Fibroblast of lung (primary cell): ENCODE data around the gene PPL. TPM values are rescaled to one million over a fixed set of nuclear protein-coding genes. Genes with fewer than 3 reads are reported as not detected.

Source experiments
- DNase-seq, 2 donors: peaks; one replicate each; pipeline versions ENCODE4 v3.0.0 to v3.0.0-alpha.2; 2010; ENCODE audit warnings: low read depth in 2 of 2
- H2AFZ ChIP-seq: 2 replicates; pipeline ENCODE4 v1.5.1; 2012; ENCODE audit warnings: low read length, control low read depth, inconsistent platforms
- H3K27ac ChIP-seq: 2 replicates; pipeline ENCODE4 v1.5.1; 2011; ENCODE audit warnings: low read length, control low read depth; ENCODE audit not compliant: insufficient read depth
- H3K27me3 ChIP-seq: 2 replicates; pipeline ENCODE4 v1.5.1; 2011; ENCODE audit warnings: mild to moderate bottlenecking, low read length; ENCODE audit not compliant: control insufficient read depth, insufficient read depth
- H3K36me3 ChIP-seq: 2 replicates; pipeline ENCODE4 v1.5.1; 2011; ENCODE audit warnings: low read length; ENCODE audit not compliant: control insufficient read depth, insufficient read depth
- H3K4me1 ChIP-seq: 2 replicates; pipeline ENCODE4 v1.5.1; 2011; ENCODE audit warnings: low read length; ENCODE audit not compliant: control insufficient read depth, insufficient read depth; ENCODE audit errors: extremely low read depth
- H3K4me2 ChIP-seq: 2 replicates; pipeline ENCODE4 v1.5.1; 2011; ENCODE audit warnings: low read length, control low read depth; ENCODE audit not compliant: insufficient read depth; ENCODE audit errors: extremely low read depth
- H3K4me3 ChIP-seq, 4 experiments: fragments of 200-600 bp in 1 of 4; sonication (generic) in 1 of 4; replicated peaks in 1 of 4; 2 replicates each; pipeline ENCODE4 v1.5.1; 2011 to 2016; ENCODE audit warnings: low read length in 4 of 4, low read depth in 3 of 4, mild to moderate bottlenecking in 3 of 4, control low read depth in 2 of 4, inconsistent platforms in 1 of 4, mixed read lengths in 1 of 4; ENCODE audit not compliant: insufficient read depth in 1 of 4; ENCODE audit errors: control extremely low read depth in 1 of 4
- H3K79me2 ChIP-seq: 2 replicates; pipeline ENCODE4 v1.5.1; 2012; ENCODE audit warnings: mild to moderate bottlenecking, low read length, inconsistent platforms; ENCODE audit not compliant: control insufficient read depth, insufficient read depth
- H3K9ac ChIP-seq: 2 replicates; pipeline ENCODE4 v1.5.1; 2011; ENCODE audit warnings: mild to moderate bottlenecking, low read length, control low read depth; ENCODE audit not compliant: insufficient read depth
- H3K9me3 ChIP-seq: 2 replicates; pipeline ENCODE4 v1.5.1; 2012; ENCODE audit warnings: low read depth, low read length; ENCODE audit not compliant: control insufficient read depth, insufficient read depth
- H4K20me1 ChIP-seq: 2 replicates; pipeline ENCODE4 v1.5.1; 2011; ENCODE audit warnings: low read length; ENCODE audit not compliant: control insufficient read depth, insufficient read depth; ENCODE audit errors: extremely low read depth
- EZH2 ChIP-seq: IDR thresholded peaks from 2 replicates; pipeline ENCODE4 v1.5.1; 2012; ENCODE audit warnings: low read length, control low read depth, mild to moderate bottlenecking; ENCODE audit errors: missing control alignments
- polyA plus RNA-seq, 2 donors: library from polyadenylated mRNA; depleted of rRNA in 1 of 2; stranded (reverse) in 1 of 2; unstranded in 1 of 2; fragments of >200 nt; gene quantifications; 2 replicates each; pipeline ENCODE4 v1.2.1, GENCODE V29; 2011 to 2012; ENCODE audit warnings: missing spikeins in 1 of 2
- total RNA-seq: library from RNA; depleted of rRNA; stranded (reverse); fragments of >200 nt; gene quantifications from 2 replicates; pipeline ENCODE4 v1.2.1, GENCODE V29; 2014
- TF ChIP-seq, protein P1 (sequence below), 2 donors: IDR thresholded peaks in 1 of 2; conservative IDR thresholded peaks in 1 of 2; 1 replicate in 1 of 2; 2 replicates in 1 of 2; pipeline ENCODE4 v1.5.1; 2011 to 2012; ENCODE audit warnings: low read length in 2 of 2, control low read depth in 1 of 2, inconsistent platforms in 1 of 2, low read depth in 1 of 2, mild to moderate bottlenecking in 1 of 2

PPL gene
- total and polyA plus RNA-seq, 2 donors (not counting 1 experiment from before 2014, with no cell fraction given): 5.0 to 50.5 TPM

DNA sequence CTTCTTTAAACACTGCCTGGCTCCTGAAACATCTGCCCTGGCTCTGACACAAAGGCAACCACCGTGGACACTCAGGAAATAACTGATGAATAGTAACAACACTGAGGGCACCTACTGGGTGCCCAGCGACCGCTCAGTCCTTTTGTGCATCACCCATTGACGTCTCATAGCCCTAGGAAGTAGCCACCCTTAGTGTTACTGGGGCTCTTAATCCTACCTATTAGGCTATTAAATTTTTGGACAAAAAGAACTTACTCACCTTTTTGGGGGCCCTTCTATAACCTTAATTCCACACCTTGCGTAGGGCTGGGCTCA is 11.7 kb downstream of the PPL start:
- no peaks in the 10 kb centered on the region for H4K20me1 ChIP-seq
- H3K4me2 ChIP-seq: no peak overlapping the region
- H3K9me3 ChIP-seq: no peaks in the 10 kb centered on the region
- no peak overlapping the region for H3K27ac ChIP-seq
- no peaks in the 10 kb centered on the region for H3K79me2 ChIP-seq
- TF ChIP-seq, protein P1, sequence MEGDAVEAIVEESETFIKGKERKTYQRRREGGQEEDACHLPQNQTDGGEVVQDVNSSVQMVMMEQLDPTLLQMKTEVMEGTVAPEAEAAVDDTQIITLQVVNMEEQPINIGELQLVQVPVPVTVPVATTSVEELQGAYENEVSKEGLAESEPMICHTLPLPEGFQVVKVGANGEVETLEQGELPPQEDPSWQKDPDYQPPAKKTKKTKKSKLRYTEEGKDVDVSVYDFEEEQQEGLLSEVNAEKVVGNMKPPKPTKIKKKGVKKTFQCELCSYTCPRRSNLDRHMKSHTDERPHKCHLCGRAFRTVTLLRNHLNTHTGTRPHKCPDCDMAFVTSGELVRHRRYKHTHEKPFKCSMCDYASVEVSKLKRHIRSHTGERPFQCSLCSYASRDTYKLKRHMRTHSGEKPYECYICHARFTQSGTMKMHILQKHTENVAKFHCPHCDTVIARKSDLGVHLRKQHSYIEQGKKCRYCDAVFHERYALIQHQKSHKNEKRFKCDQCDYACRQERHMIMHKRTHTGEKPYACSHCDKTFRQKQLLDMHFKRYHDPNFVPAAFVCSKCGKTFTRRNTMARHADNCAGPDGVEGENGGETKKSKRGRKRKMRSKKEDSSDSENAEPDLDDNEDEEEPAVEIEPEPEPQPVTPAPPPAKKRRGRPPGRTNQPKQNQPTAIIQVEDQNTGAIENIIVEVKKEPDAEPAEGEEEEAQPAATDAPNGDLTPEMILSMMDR (conservative IDR thresholded peaks at IDR 0.05 in 1 of 2, IDR thresholded peaks at IDR 0.05 in 1 of 2; ENCODE audit: low read depth in 1 of 2, low read length in 2 of 2): no peak
- no peak for TF ChIP-seq EZH2
- DNase-seq: no peak
- H3K4me3 ChIP-seq: no peak overlapping the region
- no peak overlapping the region for H2AFZ ChIP-seq
- no peaks in the 10 kb centered on the region for H3K4me1 ChIP-seq
- H3K27me3 ChIP-seq: peaks cover 2% of the 10 kb centered on the region
- no peaks in the 10 kb centered on the region for H3K36me3 ChIP-seq
- no peak overlapping the region for H3K9ac ChIP-seq

DNA sequence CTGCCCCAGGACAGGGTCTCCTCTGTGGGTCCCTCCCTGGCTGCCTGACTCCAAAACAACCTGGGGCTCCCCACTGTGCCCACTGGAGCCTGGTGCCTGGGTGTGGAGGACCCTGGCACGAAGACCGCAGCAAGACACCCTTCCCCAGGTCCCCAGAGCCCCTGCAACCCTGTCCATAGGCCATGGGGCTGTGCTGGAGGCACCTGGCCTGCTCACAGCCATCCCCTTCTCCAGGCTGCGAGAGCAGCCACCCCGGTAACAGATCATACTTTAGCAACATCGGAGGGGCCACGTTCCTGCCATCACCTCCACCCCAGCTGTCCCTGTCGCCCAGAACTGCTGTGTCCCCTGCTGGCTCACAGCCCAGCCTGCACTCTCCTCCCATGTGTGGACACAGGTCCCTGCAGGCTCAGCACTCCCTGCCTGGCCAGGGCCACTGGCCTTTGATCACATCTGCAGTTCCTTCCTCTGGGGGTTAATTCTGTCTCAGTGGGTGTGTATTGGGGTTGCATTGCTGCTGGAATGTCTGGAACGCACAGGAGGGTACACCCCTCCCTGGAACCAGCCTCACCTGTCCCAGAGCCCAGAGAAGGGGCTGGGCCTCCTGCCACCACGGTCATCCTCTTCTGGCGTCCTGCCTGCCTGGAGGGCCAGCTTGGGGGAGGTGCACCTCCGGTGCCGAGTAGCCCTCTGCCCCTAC is 12.2 kb downstream of the PPL start:
- no peak overlapping the region for H3K27ac ChIP-seq
- no peak overlapping the region for H2AFZ ChIP-seq
- no peak overlapping the region for H3K9ac ChIP-seq
- H3K9me3 ChIP-seq: no peaks in the 10 kb centered on the region
- no peak for DNase-seq
- no peaks in the 10 kb centered on the region for H3K27me3 ChIP-seq
- TF ChIP-seq, protein P1 (conservative IDR thresholded peaks at IDR 0.05 in 1 of 2, IDR thresholded peaks at IDR 0.05 in 1 of 2; ENCODE audit: low read depth in 1 of 2, low read length in 2 of 2): no peak
- no peak for TF ChIP-seq EZH2
- no peaks in the 10 kb centered on the region for H3K79me2 ChIP-seq
- H3K4me3 ChIP-seq: no peak overlapping the region
- no peaks in the 10 kb centered on the region for H4K20me1 ChIP-seq
- no peaks in the 10 kb centered on the region for H3K4me1 ChIP-seq
- H3K4me2 ChIP-seq: no peak overlapping the region
- H3K36me3 ChIP-seq: no peaks in the 10 kb centered on the region

DNA sequence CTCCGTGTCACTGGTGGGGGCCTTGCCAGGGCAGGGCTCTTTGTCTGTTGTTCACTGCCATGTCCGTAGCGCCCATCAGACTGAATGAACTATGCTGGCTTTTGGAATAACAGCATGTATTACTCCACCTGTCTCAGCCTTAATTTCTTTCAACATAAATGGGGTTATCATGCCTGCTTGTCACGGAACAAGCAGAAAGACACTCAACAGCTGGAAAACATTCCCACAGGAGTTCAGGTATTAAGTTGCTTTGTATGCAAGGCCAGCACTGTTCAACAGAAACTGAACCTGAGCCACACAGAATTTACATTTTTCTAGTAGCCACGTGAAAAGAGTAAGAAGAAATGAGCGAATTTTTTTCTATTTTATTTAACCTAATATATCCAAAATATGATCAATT is 13.1 kb downstream of the PPL start:
- no peak overlapping the region for H3K4me3 ChIP-seq
- no peak overlapping the region for H2AFZ ChIP-seq
- H3K9ac ChIP-seq: no peak overlapping the region
- TF ChIP-seq EZH2: no peak
- TF ChIP-seq, protein P1 (conservative IDR thresholded peaks at IDR 0.05 in 1 of 2, IDR thresholded peaks at IDR 0.05 in 1 of 2; ENCODE audit: low read depth in 1 of 2, low read length in 2 of 2): no peak
- H4K20me1 ChIP-seq: no peaks in the 10 kb centered on the region
- H3K4me2 ChIP-seq: no peak overlapping the region
- no peaks in the 10 kb centered on the region for H3K27me3 ChIP-seq
- no peak overlapping the region for H3K27ac ChIP-seq
- H3K4me1 ChIP-seq: no peaks in the 10 kb centered on the region
- H3K9me3 ChIP-seq: no peaks in the 10 kb centered on the region
- H3K36me3 ChIP-seq: no peaks in the 10 kb centered on the region
- H3K79me2 ChIP-seq: no peaks in the 10 kb centered on the region
- no peak for DNase-seq
